ENCODE data around the gene TFF3. TPM values are rescaled to one million over a fixed set of nuclear protein-coding genes. Genes with fewer than 3 reads are reported as not detected.

Gene TFF3
- total RNA-seq, 1 donor from 2014 or later: 40.3 TPM

DNA sequence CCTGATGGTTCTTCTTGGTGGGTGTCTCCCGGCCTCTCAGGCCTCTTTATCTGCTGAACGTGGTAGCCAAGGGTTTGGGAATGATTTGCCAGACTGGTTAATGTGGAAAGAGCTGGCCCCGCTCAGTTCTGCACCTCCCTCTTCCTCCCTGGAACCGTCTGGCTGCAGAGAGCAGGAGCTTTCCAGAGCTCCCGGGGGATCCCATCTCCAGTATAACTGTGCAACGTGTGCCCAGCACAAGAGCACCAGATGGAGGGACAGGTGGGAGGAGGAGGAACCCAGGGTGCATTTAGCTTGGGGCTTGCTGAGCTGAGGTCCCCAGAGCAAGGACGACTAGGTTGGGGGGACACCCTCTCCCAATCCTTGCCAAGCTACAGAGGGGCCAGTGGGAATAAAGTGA is 46.1 kb upstream of the TFF3 start:
- TF ChIP-seq, protein P1, sequence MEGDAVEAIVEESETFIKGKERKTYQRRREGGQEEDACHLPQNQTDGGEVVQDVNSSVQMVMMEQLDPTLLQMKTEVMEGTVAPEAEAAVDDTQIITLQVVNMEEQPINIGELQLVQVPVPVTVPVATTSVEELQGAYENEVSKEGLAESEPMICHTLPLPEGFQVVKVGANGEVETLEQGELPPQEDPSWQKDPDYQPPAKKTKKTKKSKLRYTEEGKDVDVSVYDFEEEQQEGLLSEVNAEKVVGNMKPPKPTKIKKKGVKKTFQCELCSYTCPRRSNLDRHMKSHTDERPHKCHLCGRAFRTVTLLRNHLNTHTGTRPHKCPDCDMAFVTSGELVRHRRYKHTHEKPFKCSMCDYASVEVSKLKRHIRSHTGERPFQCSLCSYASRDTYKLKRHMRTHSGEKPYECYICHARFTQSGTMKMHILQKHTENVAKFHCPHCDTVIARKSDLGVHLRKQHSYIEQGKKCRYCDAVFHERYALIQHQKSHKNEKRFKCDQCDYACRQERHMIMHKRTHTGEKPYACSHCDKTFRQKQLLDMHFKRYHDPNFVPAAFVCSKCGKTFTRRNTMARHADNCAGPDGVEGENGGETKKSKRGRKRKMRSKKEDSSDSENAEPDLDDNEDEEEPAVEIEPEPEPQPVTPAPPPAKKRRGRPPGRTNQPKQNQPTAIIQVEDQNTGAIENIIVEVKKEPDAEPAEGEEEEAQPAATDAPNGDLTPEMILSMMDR (IDR thresholded peaks at IDR 0.05; ENCODE audit: unreplicated experiment): no peak

DNA sequence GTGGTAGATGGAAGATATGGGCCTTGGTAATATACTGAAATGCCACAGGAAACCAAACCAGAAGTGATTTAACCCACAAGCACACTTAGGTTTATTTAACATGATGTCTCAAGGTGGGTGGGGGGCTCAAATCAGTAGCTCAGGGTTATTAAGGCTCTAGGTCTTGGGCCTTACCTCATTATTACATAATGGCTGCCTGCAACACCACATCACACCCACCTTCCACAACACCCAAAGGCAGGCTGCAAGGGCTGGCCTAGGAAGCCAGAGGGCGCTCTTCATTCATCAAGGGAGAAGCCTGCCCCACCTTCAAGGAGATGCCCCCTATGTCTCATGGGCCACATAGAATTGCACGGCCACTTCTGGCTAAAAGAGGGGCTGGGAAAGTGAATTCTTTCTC is 45.1 kb upstream of the TFF3 start:
- TF ChIP-seq, protein P1 (IDR thresholded peaks at IDR 0.05; ENCODE audit: unreplicated experiment): no peak
- DNase-seq (ENCODE audit: low spot score, unreplicated experiment): no peak
- no peak overlapping the region for H3K4me3 Mint-ChIP-seq (ENCODE audit: low read depth)
- H3K9me3 Mint-ChIP-seq (ENCODE audit: low read depth): peaks cover 12% of the 10 kb centered on the region
- peaks cover 8% of the 10 kb centered on the region for H3K27me3 Mint-ChIP-seq
- H3K4me1 Mint-ChIP-seq (ENCODE audit: low read depth): peaks cover 7% of the 10 kb centered on the region
- H3K27ac Mint-ChIP-seq: no peak overlapping the region
- no peaks in the 10 kb centered on the region for H3K36me3 Mint-ChIP-seq (ENCODE audit: insufficient read depth)

More for the DNA sequence above, 46.1 kb upstream of the TFF3 start:
- Mint-ChIP-seq H3K4me1 (ENCODE audit: low read depth) (peaks cover 7% of the 10 kb centered on the region), H3K36me3 (ENCODE audit: insufficient read depth) (no peaks in the 10 kb centered on the region), H3K9me3 (ENCODE audit: low read depth) (peaks cover 10% of the 10 kb centered on the region), H3K27me3 (peaks cover 8% of the 10 kb centered on the region), H3K4me3 (ENCODE audit: low read depth) (no peak overlapping the region), H3K27ac (no peak overlapping the region)
- DNase-seq (ENCODE audit: low spot score, unreplicated experiment): no peak

DNA sequence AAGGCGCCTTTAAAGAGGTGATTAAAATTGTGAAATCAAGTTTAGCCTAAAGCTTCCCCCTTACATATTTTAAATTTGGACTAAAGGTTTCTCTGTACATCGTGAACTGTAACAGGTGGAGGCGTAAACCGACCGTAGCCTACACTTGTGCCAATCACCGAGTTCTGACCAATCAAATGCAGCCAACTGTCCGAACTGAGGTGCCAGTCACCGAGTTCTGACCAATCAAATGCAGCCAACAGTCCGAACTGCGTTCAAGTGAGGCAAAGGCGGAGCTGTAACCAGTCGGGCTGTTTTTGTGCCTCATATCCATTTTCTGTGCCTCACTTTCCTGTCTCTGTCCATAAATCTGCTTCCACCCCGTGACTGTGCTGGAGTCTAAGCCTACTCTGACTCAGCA is 43.7 kb upstream of the TFF3 start:
- Mint-ChIP-seq H3K36me3 (ENCODE audit: insufficient read depth) (no peaks in the 10 kb centered on the region), H3K27ac (no peak overlapping the region), H3K4me3 (ENCODE audit: low read depth) (no peak overlapping the region), H3K9me3 (ENCODE audit: low read depth) (peaks cover 15% of the 10 kb centered on the region), H3K4me1 (ENCODE audit: low read depth) (peaks cover 7% of the 10 kb centered on the region), H3K27me3 (peaks cover 4% of the 10 kb centered on the region)
- TF ChIP-seq, protein P1 (IDR thresholded peaks at IDR 0.05; ENCODE audit: unreplicated experiment): no peak
- DNase-seq (ENCODE audit: low spot score, unreplicated experiment): no peak

DNA sequence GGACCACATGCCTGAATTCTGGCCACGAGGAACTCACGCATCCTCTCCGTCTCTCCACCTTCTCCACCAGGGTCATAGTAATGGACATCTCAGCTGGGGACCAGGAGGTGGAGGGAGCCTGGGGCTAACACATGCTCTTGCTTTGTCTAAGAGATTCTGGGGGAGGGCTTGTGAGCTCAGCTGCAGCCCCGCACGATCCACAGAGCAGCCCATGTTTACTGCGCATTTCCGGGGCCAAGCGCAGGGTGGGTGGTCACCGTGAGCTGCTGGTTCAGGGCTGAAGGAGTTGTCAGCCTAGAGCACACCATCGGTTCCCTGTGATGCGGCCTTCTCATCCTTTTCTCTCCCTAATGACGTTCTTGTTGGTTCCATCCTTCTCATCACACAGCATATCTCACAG is 43.1 kb upstream of the TFF3 start:
- no peak overlapping the region for H3K4me3 Mint-ChIP-seq (ENCODE audit: low read depth)
- H3K36me3 Mint-ChIP-seq (ENCODE audit: insufficient read depth): no peaks in the 10 kb centered on the region
- no peak for DNase-seq (ENCODE audit: low spot score, unreplicated experiment)
- peaks cover 8% of the 10 kb centered on the region for H3K27me3 Mint-ChIP-seq
- no peak overlapping the region for H3K27ac Mint-ChIP-seq
- TF ChIP-seq, protein P1 (IDR thresholded peaks at IDR 0.05; ENCODE audit: unreplicated experiment): no peak
- peaks cover 7% of the 10 kb centered on the region for H3K4me1 Mint-ChIP-seq (ENCODE audit: low read depth)
- H3K9me3 Mint-ChIP-seq (ENCODE audit: low read depth): peaks cover 15% of the 10 kb centered on the region

DNA sequence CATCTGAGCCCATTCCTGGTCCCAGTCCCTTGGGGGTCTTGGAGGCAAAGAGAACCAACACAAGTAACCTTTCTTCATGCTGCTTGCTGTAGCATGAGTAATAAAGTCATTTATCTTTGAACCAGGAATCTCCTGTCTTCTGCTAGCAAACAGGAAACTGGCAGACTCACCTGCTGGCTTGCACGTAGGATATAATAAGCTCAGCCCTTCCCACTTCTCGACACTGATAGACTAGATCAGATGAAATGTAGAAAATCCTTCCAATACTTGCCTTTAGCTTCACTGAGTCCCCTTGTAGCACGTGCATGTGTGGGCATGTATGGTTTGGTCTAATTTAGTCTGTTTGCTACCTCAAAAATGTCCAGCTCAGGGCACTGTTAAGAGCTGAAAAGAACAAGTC is 42.1 kb upstream of the TFF3 start:
- Mint-ChIP-seq H3K4me1 (ENCODE audit: low read depth) (peaks cover 8% of the 10 kb centered on the region), H3K9me3 (ENCODE audit: low read depth) (peaks cover 15% of the 10 kb centered on the region), H3K4me3 (ENCODE audit: low read depth) (no peak overlapping the region), H3K27ac (no peak overlapping the region), H3K36me3 (ENCODE audit: insufficient read depth) (no peaks in the 10 kb centered on the region), H3K27me3 (peaks cover 12% of the 10 kb centered on the region)
- DNase-seq (ENCODE audit: low spot score, unreplicated experiment): no peak
- TF ChIP-seq, protein P1 (IDR thresholded peaks at IDR 0.05; ENCODE audit: unreplicated experiment): no peak

Data from progenitor cell of endocrine pancreas (in vitro differentiated cells).